HG03097 (cell line): ENCODE data around the gene PUS7L.
"Not testable (repeated sequence)": the region's sequence is repeated elsewhere in the genome, so short reads cannot be mapped to it uniquely, and the experiment has no call there.

Source experiments
- ATAC-seq: cut with Tn5 transposase; IDR thresholded peaks from one replicate; pipeline ENCODE4 v1.9.1; 2021; ENCODE audit not compliant: unreplicated experiment, low FRiP score

The PUS7L gene

DNA sequence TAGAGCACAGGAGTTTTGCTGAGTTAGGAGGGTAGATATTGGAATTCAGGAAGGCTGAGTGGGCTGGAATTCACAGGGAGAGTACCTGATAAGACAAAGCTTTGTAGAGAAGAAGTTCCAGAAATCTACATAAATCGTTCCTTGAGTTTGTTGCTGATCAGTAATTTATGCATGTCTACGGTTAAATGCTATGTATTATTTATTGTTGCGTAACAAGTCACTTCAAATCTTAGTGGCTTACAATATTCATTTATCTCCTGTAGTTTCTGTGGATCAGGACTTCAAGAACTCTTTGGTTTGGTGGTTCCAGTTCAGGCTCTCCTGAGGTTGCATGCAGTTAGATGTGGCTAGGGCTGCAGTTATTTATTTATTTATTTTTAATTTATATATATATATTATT is 7.8 kb downstream of the PUS7L start:
- no peak for ATAC-seq

DNA sequence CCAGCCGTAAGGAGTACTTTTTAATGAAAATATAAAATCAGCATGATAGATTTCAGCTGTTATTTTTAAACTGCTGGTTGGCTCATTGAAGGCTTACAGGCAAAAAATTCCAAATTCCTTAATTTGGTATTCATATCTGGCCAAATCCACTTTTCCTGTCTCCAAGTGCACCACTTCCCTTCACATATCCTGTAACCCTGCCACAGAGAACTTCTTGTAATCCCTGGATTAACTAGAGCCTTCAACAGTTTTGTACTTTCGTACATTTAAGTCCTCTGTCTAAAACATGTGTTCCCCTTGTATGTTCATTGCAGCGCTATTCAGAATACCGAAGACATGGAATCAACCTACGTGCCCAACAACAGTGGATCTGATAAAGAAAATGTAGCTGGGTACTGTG is 9.6 kb downstream of the PUS7L start:
- ATAC-seq = no peak

DNA sequence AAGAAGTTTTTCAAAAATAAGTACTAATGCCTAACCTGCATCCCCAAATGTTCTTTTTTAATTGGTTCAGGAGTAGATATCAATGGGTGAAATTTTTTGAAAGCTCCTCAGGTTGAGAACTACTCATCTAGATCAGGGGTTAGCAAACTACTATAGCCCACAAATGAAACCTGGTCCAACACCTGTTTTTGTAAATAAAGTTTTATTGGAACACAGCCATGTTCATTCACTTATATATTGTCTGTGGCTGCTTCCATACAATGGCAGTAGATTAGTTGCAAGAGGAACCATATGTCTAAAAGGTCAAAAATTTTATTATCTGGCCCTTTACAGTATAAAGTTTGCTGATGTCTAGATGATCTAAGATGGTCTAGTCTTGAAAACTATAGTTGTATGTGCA is 13.8 kb downstream of the PUS7L start:
- no peak for ATAC-seq

DNA sequence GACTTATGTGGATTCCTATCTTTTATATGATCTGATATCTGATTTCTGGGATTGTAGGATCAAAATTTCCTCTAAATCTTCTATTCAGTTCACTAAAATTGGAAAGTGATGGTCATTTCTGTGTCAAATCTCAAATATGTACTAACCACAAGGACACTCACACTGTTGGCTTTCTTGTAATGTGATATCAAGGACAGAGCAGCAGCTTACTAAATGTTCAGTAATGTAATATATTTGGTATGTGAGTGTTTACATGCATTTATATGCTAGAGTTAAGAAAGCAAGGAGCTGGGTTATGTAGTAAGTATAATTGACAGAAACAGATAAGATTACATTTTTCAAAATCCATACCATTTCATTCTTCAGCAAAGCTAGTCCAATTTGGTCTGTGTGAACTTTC is 16.5 kb downstream of the PUS7L start:
- no peak for ATAC-seq

DNA sequence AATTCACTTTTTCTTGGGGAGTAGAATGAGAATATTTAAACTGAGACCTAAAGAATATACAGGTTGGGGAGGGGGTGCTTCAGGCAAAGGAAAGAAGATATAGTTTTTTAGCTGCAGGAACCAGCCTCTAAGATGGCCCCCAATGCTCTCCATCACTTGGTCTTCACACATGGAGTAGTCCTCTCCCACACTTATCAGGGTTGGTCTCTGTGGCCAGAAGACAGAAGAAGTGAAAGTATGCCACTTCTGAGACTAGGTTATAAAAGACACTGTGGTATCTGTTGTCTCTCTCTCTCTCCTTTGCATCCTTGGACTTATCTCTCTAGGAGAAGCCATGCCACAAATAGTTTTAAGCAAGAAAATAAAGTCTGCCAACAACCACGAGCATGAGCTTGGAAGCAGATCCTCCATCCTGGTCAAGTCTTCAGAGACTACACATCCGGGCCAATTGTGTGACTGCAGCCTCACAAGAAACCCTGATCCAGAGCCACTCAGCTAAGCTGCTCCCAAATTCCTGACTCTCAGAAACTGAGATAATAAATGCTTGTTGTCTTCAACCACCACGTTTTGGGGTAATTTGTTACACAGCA is 18.0 kb downstream of the PUS7L start:
- ATAC-seq = no peak

DNA sequence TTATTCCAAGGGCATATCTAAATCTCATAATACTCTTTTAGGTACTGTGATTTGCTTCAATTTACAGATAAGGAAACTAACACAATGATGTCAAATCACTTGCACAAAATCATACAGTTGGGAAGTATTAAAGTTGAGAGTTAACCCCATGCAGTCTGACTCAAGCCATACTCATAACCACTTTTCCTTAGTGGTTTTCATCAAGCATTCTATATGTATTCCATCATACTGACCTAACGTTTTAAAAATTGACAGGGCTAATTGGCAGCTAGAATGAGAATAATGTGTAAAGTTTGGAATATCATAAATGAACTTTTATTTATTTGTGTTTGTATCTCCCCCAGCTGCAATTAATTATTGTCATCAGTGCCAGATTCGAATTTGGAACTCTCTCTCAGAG is 20.9 kb downstream of the PUS7L start:
- no peak for ATAC-seq

DNA sequence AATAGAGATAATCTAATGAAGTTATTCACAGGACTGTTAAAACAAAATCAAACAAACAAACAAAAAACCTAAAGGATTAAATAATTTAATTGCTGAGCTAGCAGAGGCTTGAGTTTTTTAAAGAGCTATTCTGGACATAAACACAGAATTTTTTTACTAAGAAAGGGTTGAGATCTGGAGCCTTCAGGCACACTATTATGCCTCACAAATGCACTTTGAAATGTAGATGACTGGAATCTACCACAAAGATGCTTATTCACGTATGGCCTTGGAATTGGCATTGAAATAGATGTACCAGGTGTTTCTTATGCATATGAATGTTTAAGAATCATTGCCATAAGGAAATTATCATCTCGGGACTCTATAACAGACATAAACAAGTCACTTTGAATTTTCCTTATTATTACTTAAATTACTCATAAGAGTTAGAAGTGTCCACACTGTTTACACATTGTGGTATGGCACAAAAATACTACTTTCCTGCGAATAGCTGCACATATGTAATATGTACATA is 21.6 kb downstream of the PUS7L start:
- no peak for ATAC-seq

DNA sequence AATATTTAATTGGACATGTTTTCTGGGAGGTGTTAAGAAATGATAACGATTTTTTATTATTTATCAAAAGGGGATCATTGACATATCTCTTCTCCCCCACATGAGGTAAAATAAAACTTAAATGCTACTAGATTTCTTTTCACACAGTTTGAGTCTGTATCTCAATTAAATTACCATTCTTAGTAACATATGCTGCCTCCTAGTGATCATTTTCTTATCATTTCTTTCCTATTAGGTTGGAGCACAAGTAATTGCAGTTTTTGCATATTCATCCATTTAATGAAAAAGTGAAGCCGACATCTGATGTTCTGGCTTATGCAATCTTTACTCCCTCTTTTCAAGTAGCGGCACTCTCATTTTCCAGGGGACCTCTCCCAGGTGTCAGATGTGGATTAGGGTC is 24.9 kb downstream of the PUS7L start:
- no peak for ATAC-seq

DNA sequence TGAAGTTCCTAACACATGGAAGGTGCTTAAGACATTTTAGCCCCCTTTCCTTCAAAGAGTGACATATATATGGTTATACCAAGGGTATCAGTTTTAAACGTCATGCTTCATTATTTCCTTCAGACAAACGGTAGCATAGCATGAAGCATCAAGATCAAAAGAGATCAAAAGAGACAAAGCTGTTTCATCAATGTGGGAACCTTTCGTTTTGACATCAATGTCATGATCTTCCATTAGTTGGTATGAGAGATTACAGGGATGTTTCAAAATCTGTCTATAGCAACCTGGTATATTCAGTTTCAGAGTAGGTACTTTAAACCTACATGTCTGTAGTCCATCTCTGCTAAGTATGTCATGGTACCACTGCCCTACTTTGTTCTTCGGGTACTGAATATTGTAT is 28.3 kb downstream of the PUS7L start:
- ATAC-seq = no peak

DNA sequence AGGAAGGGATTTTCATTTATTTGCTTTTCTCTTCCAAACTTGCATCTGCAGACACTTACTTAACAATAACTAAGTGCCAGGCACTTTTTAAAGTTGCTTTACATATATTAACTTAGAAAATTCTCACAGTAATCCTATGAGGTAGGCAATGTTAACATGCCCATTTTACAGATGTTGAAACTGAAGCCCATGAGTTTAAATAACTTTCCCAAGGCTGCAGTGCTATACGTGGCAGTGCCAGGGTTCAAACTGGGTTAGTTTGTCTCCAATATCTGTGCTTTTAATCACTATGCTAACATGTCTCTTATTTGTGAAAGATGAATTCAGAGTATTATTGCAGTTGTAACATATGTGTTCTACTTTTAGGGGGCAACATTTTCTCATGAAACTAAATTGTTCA is 29.9 kb downstream of the PUS7L start:
- no peak for ATAC-seq

DNA sequence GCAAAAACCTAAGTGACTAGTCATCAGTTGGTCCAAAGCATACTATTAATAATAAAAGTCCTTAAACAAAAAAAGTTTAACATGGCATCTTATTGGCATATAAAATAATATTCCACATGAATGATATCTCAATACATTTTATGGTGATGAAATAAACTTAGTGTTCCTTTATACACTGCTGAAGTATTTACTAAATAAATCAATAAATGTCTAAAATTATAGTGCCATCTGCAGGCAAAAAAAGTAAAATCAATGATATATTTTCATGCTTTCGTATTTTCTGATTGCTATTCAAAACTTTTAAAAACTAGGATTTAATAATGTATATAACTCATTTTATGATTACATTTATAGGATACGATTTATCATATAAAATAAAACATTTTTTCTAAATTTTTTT is 30.5 kb downstream of the PUS7L start:
- no peak for ATAC-seq

DNA sequence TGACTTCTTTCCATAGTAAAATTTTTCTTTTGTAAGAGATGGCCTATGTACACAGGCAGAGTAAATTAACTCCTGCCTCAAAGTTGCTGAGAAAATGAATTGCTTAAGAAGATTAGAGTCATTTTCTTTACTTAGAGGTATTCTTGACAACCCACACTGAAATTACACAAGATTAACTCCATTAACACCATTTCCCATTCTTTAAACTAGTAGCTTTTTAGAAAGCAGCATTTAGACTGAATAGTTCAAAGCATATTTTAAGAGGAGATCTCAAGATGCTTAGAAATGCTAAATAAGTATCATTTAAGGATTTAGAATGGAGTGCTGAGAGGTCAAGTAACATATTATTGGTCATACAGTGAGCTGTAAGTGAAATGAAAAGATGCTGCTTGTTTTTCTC is 35.5 kb downstream of the PUS7L start:
- no peak for ATAC-seq

DNA sequence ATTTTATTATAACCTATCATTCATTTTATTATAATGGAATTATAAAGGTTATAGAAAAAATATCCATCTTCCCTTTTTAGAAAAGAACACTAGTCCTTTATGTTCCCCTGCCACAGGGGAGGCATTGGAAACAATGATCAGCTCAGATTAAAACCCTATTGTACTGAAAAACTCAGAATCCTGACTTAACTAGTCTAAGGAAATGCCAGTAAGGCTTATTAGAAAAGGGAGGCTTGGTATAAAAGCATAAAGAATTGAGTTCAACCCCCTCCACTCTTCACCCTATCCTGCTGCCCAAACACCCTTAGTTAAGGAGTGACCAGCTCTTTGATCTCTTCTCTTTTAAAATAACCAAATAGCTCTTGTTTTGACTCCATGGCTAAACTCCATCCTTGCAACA is 36.0 kb downstream of the PUS7L start:
- ATAC-seq = no peak

DNA sequence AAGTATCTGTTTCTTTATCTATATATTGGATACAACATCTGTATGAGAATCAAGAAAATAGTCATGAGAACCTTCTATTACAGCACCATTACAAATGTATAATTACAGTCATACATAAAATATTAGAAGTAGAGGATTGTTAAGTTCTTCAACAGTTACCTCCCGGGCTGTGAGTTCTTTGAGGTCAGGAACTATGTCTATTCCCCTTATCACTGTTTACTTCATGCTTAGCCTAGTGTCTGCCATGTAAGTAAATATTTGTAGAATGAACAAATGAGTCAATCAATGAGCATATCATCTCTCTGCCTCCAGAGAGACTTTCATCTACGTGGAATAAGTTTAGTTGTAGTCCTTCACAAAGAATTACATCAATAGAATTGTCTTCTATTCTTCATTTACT is 47.2 kb downstream of the PUS7L start:
- no peak for ATAC-seq

DNA sequence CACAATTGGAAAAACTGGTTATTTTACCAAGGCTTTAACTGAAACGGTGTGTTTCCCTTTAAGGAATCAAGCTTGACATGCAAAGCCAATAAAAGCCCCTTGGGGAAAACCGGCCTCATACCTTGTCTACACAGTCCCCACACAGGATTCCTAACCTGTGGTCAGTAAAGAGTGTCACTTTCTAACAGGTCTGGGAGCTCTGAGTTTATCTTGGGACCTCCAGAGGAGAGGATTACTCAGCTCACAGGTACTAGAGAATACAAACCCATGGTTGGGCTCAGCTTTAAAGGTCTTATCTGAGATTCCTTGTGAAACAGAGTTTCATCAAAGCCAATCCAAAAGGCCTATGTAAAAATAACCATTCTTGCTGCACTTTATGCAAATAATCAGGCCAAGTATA is 54.8 kb downstream of the PUS7L start:
- ATAC-seq = not testable (repeated sequence)

DNA sequence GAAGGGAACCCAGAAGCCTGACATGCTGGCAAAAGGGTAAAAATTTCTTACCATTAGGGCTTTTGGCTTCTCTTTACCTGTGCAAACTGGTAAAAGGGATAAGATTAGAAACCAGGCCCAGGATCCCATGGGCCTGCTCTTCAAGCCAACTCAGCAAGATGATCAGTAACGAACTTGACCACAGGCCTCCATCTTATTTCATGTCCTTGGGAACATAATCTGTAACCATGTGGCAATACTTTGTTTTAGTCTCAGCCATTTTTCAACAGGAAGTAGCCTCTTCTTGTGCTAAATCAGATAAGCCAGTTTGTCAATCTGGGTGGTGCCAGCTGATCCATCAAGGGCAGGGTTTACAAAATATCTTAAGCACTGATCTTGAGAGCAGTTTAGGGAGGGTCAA is 57.4 kb downstream of the PUS7L start:
- ATAC-seq = not testable (repeated sequence)

DNA sequence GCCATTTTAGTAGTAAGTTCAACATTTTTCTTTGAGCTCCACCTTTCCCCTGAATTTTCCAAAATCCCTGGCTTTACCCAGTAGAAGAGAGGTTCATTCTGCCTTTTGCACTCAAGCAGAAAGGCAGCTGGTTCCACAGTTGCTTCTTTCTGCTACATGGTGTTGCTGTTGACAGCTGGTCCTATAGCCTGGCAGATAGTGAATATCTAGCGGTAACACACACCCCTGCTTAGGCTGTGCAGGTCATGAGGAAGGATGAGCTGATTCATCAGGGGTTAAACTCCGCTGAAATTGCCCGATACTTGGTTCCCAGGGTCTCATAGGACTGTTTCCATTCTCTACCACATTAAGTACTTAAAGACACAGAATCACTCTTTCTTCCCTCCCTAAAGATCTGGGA is 62.4 kb downstream of the PUS7L start:
- ATAC-seq = no peak

DNA sequence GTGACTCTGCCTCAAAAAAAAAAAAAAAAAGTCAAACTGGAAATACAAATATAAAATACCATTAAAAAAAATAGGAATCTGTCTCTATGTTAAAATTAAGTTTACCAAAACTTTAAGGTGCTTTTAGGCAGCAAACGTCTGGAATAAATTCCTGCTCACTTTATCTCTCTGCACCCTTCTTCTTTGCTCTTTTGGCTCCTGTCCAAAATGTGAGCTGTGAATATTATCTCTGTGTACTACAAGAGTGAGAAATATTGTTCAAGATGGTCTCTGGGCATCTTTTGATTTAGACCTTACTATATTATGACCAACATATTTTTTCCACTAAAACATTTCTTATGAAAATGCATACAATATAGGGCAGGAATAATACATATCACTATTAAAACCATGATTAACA is 63.7 kb downstream of the PUS7L start:
- ATAC-seq = no peak

DNA sequence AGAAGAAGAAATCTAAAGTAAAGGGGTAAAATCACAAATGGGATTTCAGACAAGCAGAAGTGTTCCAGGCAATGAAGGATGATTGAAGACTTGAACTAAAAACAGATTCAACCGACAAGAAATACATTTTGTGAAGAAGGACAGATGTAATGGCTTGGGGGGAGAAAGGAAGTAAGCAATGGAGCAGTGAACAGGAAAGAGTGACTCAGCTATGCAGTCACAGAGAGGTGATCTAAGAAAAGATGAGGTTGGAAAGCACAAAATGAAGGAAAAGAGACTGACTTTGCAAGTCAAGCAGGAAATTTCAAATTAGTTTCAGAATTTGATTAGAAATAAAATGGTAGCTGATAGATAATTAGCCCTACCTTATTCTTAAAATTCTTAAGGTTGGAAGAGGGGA is 66.5 kb downstream of the PUS7L start:
- no peak for ATAC-seq

DNA sequence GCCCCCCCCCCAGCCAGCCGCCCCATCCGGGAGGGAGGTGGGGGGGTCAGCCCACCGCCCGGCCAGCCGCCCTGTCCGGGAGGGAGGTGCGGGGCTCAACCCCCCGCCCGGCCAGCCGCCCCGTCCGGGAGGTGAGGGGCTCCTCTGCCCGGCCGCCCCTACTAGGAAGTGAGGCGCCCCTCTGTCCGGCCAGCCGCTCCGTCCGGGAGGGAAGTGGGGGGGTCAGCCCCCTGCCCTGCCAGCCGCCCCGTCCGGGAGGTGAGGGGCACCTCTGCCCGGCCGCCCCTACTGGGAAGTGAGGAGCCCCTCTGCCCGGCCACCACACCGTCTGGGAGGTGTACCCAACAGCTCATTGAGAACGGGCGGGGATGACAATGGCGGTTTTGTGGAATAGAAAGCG is 73.1 kb downstream of the PUS7L start:
- not testable (repeated sequence) for ATAC-seq

DNA sequence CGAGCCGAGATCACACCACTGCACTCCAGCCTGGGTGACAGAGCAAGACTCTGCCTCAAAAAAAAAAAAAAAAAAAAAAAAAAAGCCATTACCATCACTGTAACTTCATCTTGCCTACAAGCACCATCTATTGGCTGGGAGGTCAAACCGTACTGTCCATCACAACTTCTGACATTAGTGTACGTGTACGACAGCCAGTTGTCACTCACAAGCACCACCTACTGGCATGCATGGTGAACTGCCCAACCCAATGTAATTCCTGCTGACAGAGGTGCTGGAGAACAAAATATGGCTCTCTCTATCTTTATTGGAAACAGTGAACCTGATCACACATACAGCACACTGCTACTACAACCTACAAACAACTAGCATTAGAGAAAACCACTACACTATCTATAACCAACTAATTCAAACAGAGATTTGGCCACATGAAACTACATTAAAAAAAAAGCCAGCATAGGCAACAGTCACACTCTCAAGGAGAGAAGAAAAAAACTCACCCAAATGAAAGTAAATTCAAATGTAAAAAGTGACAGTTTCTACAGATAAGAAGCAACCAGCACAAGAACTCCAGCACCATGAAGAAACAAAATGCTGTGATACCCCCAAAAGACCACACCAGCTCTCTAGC is 82.3 kb downstream of the PUS7L start:
- no peak for ATAC-seq

DNA sequence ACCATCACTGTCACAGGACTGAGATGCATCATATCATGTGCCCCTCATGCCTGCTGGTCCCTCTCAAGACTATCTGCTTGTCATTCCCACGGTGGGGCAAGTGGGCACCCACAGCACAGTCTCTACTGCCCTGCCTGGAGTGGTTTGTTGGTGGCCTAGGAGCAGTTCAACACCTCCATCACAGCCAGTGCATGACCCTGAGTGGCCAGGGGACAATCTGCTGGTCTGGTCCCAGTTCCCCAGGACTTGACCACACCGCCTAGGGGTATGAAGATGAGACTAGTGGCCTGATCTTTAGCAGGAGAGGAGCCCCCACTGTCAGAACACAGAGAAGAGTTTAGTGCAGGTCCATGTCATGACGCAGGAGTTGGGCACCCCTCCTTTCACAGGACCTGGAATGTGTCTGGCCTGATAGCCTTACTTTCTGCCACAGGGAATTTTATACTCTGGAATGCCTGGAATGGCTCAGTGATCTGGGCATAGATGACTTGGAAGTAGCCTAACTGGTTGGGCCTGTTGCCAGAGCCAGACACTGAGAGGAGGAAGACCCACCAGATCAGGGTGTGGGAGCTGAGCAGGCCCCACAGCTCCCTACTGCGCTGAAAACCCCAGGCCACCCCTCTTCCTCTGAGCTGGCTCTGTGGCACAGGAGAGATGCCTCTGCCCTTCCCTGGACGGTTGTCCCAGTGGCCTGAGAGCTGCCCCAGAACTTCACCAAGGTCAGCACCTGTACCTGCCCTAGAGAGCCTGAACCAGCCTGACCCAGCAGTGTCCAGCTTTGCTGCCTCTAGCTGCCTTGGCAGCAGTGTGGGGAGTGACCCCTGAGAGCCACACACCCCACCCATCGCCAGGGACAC is 83.3 kb downstream of the PUS7L start:
- no peak for ATAC-seq
